T-helper 17 cell (primary cell): ENCODE results near the gene WDR17. TPM values are rescaled to one million over a fixed set of nuclear protein-coding genes. Genes with fewer than 3 reads are reported as not detected.

Experiments
- ATAC-seq: fragments of 150-1000 bp; cut with Tn5 transposase; 2 replicates; pipeline ENCODE4 v1.10.0; 2021; ENCODE audit warnings: mild to moderate bottlenecking, moderate library complexity
- DNase-seq, 3 donors: peaks; one replicate each; pipeline versions ENCODE4 v3.0.0 to v3.0.0-alpha.2; 2020 to 2021
- H3K9me3 ChIP-seq: one replicate; pipeline ENCODE4 v1.7.0; 2013; ENCODE audit warnings: low read length, mild to moderate bottlenecking; ENCODE audit not compliant: control insufficient read depth, poor library complexity, severe bottlenecking
- H3K27ac Mint-ChIP-seq: one replicate; pipeline ENCODE4 v1.8.0; 2022; ENCODE audit warnings: mild to moderate bottlenecking, moderate library complexity, mixed read lengths
- H3K27me3 Mint-ChIP-seq: one replicate; pipeline ENCODE4 v1.8.0; 2022; ENCODE audit warnings: mixed read lengths
- H3K36me3 Mint-ChIP-seq: one replicate; pipeline ENCODE4 v1.8.0; 2022; ENCODE audit warnings: low read depth, mixed read lengths
- H3K4me1 Mint-ChIP-seq: one replicate; pipeline ENCODE4 v1.8.0; 2022; ENCODE audit warnings: mild to moderate bottlenecking, mixed read lengths
- H3K4me3 Mint-ChIP-seq: one replicate; pipeline ENCODE4 v1.8.0; 2022; ENCODE audit warnings: mild to moderate bottlenecking, moderate library complexity, mixed read lengths
- total RNA-seq, 4 donors: library from RNA in 2 of 4; stranded (reverse) in 2 of 4; gene quantifications; one replicate each; pipeline ENCODE4 v1.2.3 and lab custom pipeline; 2022 to 2026

WDR17 gene
- total RNA-seq, 2 donors from 2014 or later: 0.65 to 1.8 TPM

GRCh38 chr4:176048631-176049030 lies 17.0 kb upstream of the WDR17 start:
- Mint-ChIP-seq H3K36me3 (peaks cover 2% of the 10 kb centered on the region), H3K4me3 (no peak overlapping the region), H3K4me1 (no peaks in the 10 kb centered on the region), H3K27me3 (peaks cover 30% of the 10 kb centered on the region), H3K27ac (no peak overlapping the region)
- no peak for ATAC-seq
- DNase-seq: no peak
- no peaks in the 10 kb centered on the region for H3K9me3 ChIP-seq

GRCh38 chr4:176052744-176053143 lies 12.9 kb upstream of the WDR17 start:
- no peaks in the 10 kb centered on the region for H3K36me3 Mint-ChIP-seq
- no peak overlapping the region for H3K27ac Mint-ChIP-seq
- no peaks in the 10 kb centered on the region for H3K9me3 ChIP-seq
- H3K27me3 Mint-ChIP-seq: no peaks in the 10 kb centered on the region
- peak; percentile 25 for ATAC-seq
- DNase-seq: no peak
- no peaks in the 10 kb centered on the region for H3K4me1 Mint-ChIP-seq
- H3K4me3 Mint-ChIP-seq: no peak overlapping the region

GRCh38 chr4:176053785-176054184 lies 11.9 kb upstream of the WDR17 start:
- Mint-ChIP-seq H3K27me3 (no peaks in the 10 kb centered on the region), H3K4me1 (no peaks in the 10 kb centered on the region)
- no peak for ATAC-seq

GRCh38 chr4:176054942-176055341 lies 10.7 kb upstream of the WDR17 start:
- Mint-ChIP-seq H3K4me3 (no peak overlapping the region), H3K4me1 (no peaks in the 10 kb centered on the region), H3K27me3 (no peaks in the 10 kb centered on the region), H3K27ac (no peak overlapping the region), H3K36me3 (no peaks in the 10 kb centered on the region)
- ATAC-seq: no peak
- no peak for DNase-seq
- no peaks in the 10 kb centered on the region for H3K9me3 ChIP-seq

More at GRCh38 chr4:176053785-176054184, 11.9 kb upstream of the WDR17 start:
- no peak overlapping the region for H3K4me3 Mint-ChIP-seq
- no peaks in the 10 kb centered on the region for H3K36me3 Mint-ChIP-seq
- no peaks in the 10 kb centered on the region for H3K9me3 ChIP-seq
- no peak overlapping the region for H3K27ac Mint-ChIP-seq
- DNase-seq: no peak

GRCh38 chr4:176063718-176064117 lies 1.9 kb upstream of the WDR17 start:
- ATAC-seq: no peak
- no peak for DNase-seq
- no peaks in the 10 kb centered on the region for H3K36me3 Mint-ChIP-seq
- H3K27me3 Mint-ChIP-seq: peaks cover 21% of the 10 kb centered on the region
- peaks cover 10% of the 10 kb centered on the region for H3K4me1 Mint-ChIP-seq
- no peak overlapping the region for H3K27ac Mint-ChIP-seq
- H3K4me3 Mint-ChIP-seq: no peak overlapping the region
- H3K9me3 ChIP-seq: no peaks in the 10 kb centered on the region

- no peaks in the 10 kb centered on the region for H3K36me3 Mint-ChIP-seq
- no peaks in the 10 kb centered on the region for H3K9me3 ChIP-seq
- H3K4me1 Mint-ChIP-seq: peaks cover 10% of the 10 kb centered on the region
- H3K27ac Mint-ChIP-seq: no peak overlapping the region
- no peak for ATAC-seq
- peaks cover 21% of the 10 kb centered on the region for H3K27me3 Mint-ChIP-seq
- H3K4me3 Mint-ChIP-seq: no peak overlapping the region
- DNase-seq: no peak
Observed at GRCh38 chr4:176064539-176064938, 1.1 kb upstream of the WDR17 start.

- DNase-seq (no peak), ATAC-seq (no peak)
- Mint-ChIP-seq H3K27me3 (peaks cover 21% of the 10 kb centered on the region), H3K4me3 (no peak overlapping the region), H3K36me3 (no peaks in the 10 kb centered on the region), H3K4me1 (peaks cover 9% of the 10 kb centered on the region), H3K27ac (no peak overlapping the region)
- no peaks in the 10 kb centered on the region for H3K9me3 ChIP-seq
Observed at GRCh38 chr4:176066757-176067156, 1.1 kb downstream of the WDR17 start.

GRCh38 chr4:176077561-176077960 lies 11.9 kb downstream of the WDR17 start:
- ATAC-seq (no peak), DNase-seq (no peak)
- Mint-ChIP-seq H3K27ac (no peak overlapping the region), H3K4me1 (no peaks in the 10 kb centered on the region), H3K4me3 (no peak overlapping the region), H3K36me3 (no peaks in the 10 kb centered on the region), H3K27me3 (peaks cover 5% of the 10 kb centered on the region)
- no peaks in the 10 kb centered on the region for H3K9me3 ChIP-seq

GRCh38 chr4:176084769-176085168 lies 19.1 kb downstream of the WDR17 start:
- ATAC-seq: no peak

GRCh38 chr4:176090115-176090514 lies 24.5 kb downstream of the WDR17 start:
- H3K27me3 Mint-ChIP-seq: no peaks in the 10 kb centered on the region
- no peaks in the 10 kb centered on the region for H3K36me3 Mint-ChIP-seq
- no peaks in the 10 kb centered on the region for H3K4me1 Mint-ChIP-seq
- no peak overlapping the region for H3K27ac Mint-ChIP-seq
- H3K9me3 ChIP-seq: no peaks in the 10 kb centered on the region
- DNase-seq (no peak), ATAC-seq (peak; percentile 20)
- H3K4me3 Mint-ChIP-seq: no peak overlapping the region

More at GRCh38 chr4:176084769-176085168, 19.1 kb downstream of the WDR17 start:
- no peaks in the 10 kb centered on the region for H3K9me3 ChIP-seq
- DNase-seq: no peak
- Mint-ChIP-seq H3K4me1 (no peaks in the 10 kb centered on the region), H3K4me3 (no peak overlapping the region), H3K27ac (no peak overlapping the region), H3K27me3 (peaks cover 2% of the 10 kb centered on the region), H3K36me3 (no peaks in the 10 kb centered on the region)

GRCh38 chr4:176099314-176099713 lies 33.7 kb downstream of the WDR17 start:
- no peak overlapping the region for H3K27ac Mint-ChIP-seq
- no peak for ATAC-seq
- no peaks in the 10 kb centered on the region for H3K9me3 ChIP-seq
- H3K36me3 Mint-ChIP-seq: no peaks in the 10 kb centered on the region
- H3K27me3 Mint-ChIP-seq: peaks cover 5% of the 10 kb centered on the region
- DNase-seq: no peak
- no peak overlapping the region for H3K4me3 Mint-ChIP-seq
- no peaks in the 10 kb centered on the region for H3K4me1 Mint-ChIP-seq

- Mint-ChIP-seq H3K27me3 (peaks cover 5% of the 10 kb centered on the region), H3K4me3 (no peak overlapping the region), H3K36me3 (no peaks in the 10 kb centered on the region), H3K27ac (no peak overlapping the region), H3K4me1 (no peaks in the 10 kb centered on the region)
- DNase-seq: no peak
- H3K9me3 ChIP-seq: no peaks in the 10 kb centered on the region
- no peak for ATAC-seq
Observed at GRCh38 chr4:176102414-176103063, 36.9 kb downstream of the WDR17 start.

- Mint-ChIP-seq H3K36me3 (no peaks in the 10 kb centered on the region), H3K27me3 (peaks cover 11% of the 10 kb centered on the region), H3K27ac (no peak overlapping the region), H3K4me3 (no peak overlapping the region), H3K4me1 (no peaks in the 10 kb centered on the region)
- DNase-seq (no peak), ATAC-seq (no peak)
- no peaks in the 10 kb centered on the region for H3K9me3 ChIP-seq
Observed at GRCh38 chr4:176107695-176108094, 42.1 kb downstream of the WDR17 start.

GRCh38 chr4:176123710-176124407 lies 58.2 kb downstream of the WDR17 start:
- peaks cover 7% of the 10 kb centered on the region for H3K4me1 Mint-ChIP-seq
- no peak overlapping the region for H3K27ac Mint-ChIP-seq
- peaks cover 9% of the 10 kb centered on the region for H3K27me3 Mint-ChIP-seq
- H3K36me3 Mint-ChIP-seq: no peaks in the 10 kb centered on the region
- H3K9me3 ChIP-seq: no peaks in the 10 kb centered on the region
- no peak overlapping the region for H3K4me3 Mint-ChIP-seq
- ATAC-seq (no peak), DNase-seq (no peak)
